Measurements from ENCODE around the gene SSTR4. TPM values are rescaled to one million over a fixed set of nuclear protein-coding genes. Genes with fewer than 3 reads are reported as not detected.

Gene SSTR4
- total and polyA plus RNA-seq, 2 donors (not counting 3 experiments of a cell fraction or from before 2014, with no cell fraction given) = not detected

- no TSS peak for BruUV-seq (replicated peaks)
- DNase-seq (ENCODE audit: low read depth, low spot score) = no peak
- Histone ChIP-seq H3K4me1 (ENCODE audit: control insufficient read depth, extremely low read depth, insufficient read depth, low read length) (no peaks in the 10 kb centered on the region), H2AFZ (ENCODE audit: low read depth, low read length) (no peak overlapping the region), H3K27me3 (ENCODE audit: control insufficient read depth in 2 of 2, insufficient read depth in 2 of 2, low read length in 2 of 2) (peaks cover 16 to 17% of the 10 kb centered on the region in 2 experiments), H4K20me1 (replicated peaks; ENCODE audit: control insufficient read depth, extremely low read depth, insufficient read depth, low read length) (no peaks in the 10 kb centered on the region), H3K9ac (replicated peaks; ENCODE audit: extremely low read depth, insufficient read depth, low read length) (no peak overlapping the region), H3K9me3 (replicated peaks; ENCODE audit: control insufficient read depth, insufficient read depth, low read length) (no peaks in the 10 kb centered on the region), H3K27ac (ENCODE audit: insufficient read depth, low read depth, low read length) (no peak overlapping the region), H3K9me1 (replicated peaks; ENCODE audit: control insufficient read depth, extremely low read depth, insufficient read depth, low read length) (no peaks in the 10 kb centered on the region), H3K4me2 (ENCODE audit: insufficient read depth, low read length) (no peak overlapping the region), H3K36me3 (ENCODE audit: control insufficient read depth in 2 of 2, extremely low read depth in 1 of 2, insufficient read depth in 2 of 2, low read length in 2 of 2) (no peaks in the 10 kb centered on the region), H3K4me3 (replicated peaks in 1 of 3; ENCODE audit: insufficient read depth in 1 of 3, low read depth in 1 of 3, low read length in 3 of 3) (no peak overlapping the region), H3K79me2 (ENCODE audit: control insufficient read depth, insufficient read depth, low read length) (no peaks in the 10 kb centered on the region)
- POLR2A ChIA-PET = interaction anchor here (0.6 kb wide), 1 partner anchor 302 kb away, joined by 3 read pairs; no protein-coding TSS in a partner anchor
- TF ChIP-seq POLR2AphosphoS5 (IDR thresholded peaks at IDR 0.05; ENCODE audit: insufficient read depth, low read depth, low read length) = no peak
- CTCF ChIA-PET = interaction anchor here (1.3 to 2.1 kb wide), 4 partner anchors 191 to 350 kb away, joined by 4 to 6 read pairs (median 5); no protein-coding TSS in a partner anchor
- dilution Hi-C loops (cut with MboI; ENCODE audit: extremely low pct_ligation_motif_present, low sequenced_read_pairs) = loop anchor here (10.0 kb wide), 1 partner anchor 347 kb away; no protein-coding TSS in a partner anchor
- intact Hi-C loops (cut with micrococcal nuclease) = loop anchor here (10.0 kb wide), 1 partner anchor 563 kb away; the partner anchor contains the start of gene CST9
- FAIRE-seq = no peak
Observed at GRCh38 chr20:23042270-23042669, 7.2 kb downstream of the SSTR4 start.

GRCh38 chr20:23043376-23043775, 8.3 kb downstream of the SSTR4 start:
- no peak overlapping the region for H2AFZ ChIP-seq (ENCODE audit: low read depth, low read length)
- H3K4me3 ChIP-seq (replicated peaks in 1 of 3; ENCODE audit: insufficient read depth in 1 of 3, low read depth in 1 of 3, low read length in 3 of 3) = no peak overlapping the region
- FAIRE-seq (no peak), DNase-seq (ENCODE audit: low read depth, low spot score) (no peak)
- H3K9me1 ChIP-seq (replicated peaks; ENCODE audit: control insufficient read depth, extremely low read depth, insufficient read depth, low read length) = no peaks in the 10 kb centered on the region
- POLR2A ChIA-PET = no interaction called here
- H3K79me2 ChIP-seq (ENCODE audit: control insufficient read depth, insufficient read depth, low read length) = no peaks in the 10 kb centered on the region
- H4K20me1 ChIP-seq (replicated peaks; ENCODE audit: control insufficient read depth, extremely low read depth, insufficient read depth, low read length) = no peaks in the 10 kb centered on the region
- H3K9me3 ChIP-seq (replicated peaks; ENCODE audit: control insufficient read depth, insufficient read depth, low read length) = no peaks in the 10 kb centered on the region
- intact Hi-C loops (cut with micrococcal nuclease) (loop anchor here (10.0 kb wide), 1 partner anchor 561 kb away; the partner anchor contains the start of gene CST9), dilution Hi-C loops (cut with MboI; ENCODE audit: extremely low pct_ligation_motif_present, low sequenced_read_pairs) (loop anchor here (10.0 kb wide), 1 partner anchor 349 kb away; no protein-coding TSS in a partner anchor)
- BruUV-seq (replicated peaks) = no TSS peak
- H3K27ac ChIP-seq (ENCODE audit: insufficient read depth, low read depth, low read length) = no peak overlapping the region
- H3K27me3 ChIP-seq (ENCODE audit: control insufficient read depth in 2 of 2, insufficient read depth in 2 of 2, low read length in 2 of 2) = peaks cover 13 to 14% of the 10 kb centered on the region in 2 experiments
- H3K9ac ChIP-seq (replicated peaks; ENCODE audit: extremely low read depth, insufficient read depth, low read length) = no peak overlapping the region
- CTCF ChIA-PET = interaction anchor here (0.8 to 2.1 kb wide), 4 partner anchors 192 to 351 kb away, joined by 3 to 6 read pairs (median 4); no protein-coding TSS in a partner anchor
- no peak for TF ChIP-seq POLR2AphosphoS5 (IDR thresholded peaks at IDR 0.05; ENCODE audit: insufficient read depth, low read depth, low read length)
- TF ChIP-seq MYC (IDR thresholded peaks at IDR 0.05; ENCODE audit: low read depth, low read length) = no peak
- no peak for TF ChIP-seq EZH2 (IDR thresholded peaks at IDR 0.05; ENCODE audit: borderline replicate concordance, low read depth, low read length, severe bottlenecking)
- no peak for TF ChIP-seq FOS (IDR thresholded peaks at IDR 0.05; ENCODE audit: borderline replicate concordance, insufficient read depth, low read length)
- no peak for TF ChIP-seq JUN (IDR thresholded peaks at IDR 0.05; ENCODE audit: borderline replicate concordance, insufficient read depth, insufficient read length, low read depth)
- TF ChIP-seq, protein P1, sequence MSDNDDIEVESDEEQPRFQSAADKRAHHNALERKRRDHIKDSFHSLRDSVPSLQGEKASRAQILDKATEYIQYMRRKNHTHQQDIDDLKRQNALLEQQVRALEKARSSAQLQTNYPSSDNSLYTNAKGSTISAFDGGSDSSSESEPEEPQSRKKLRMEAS (IDR thresholded peaks at IDR 0.05; ENCODE audit: insufficient read depth, insufficient read length) = no peak
- TF ChIP-seq, protein P2, sequence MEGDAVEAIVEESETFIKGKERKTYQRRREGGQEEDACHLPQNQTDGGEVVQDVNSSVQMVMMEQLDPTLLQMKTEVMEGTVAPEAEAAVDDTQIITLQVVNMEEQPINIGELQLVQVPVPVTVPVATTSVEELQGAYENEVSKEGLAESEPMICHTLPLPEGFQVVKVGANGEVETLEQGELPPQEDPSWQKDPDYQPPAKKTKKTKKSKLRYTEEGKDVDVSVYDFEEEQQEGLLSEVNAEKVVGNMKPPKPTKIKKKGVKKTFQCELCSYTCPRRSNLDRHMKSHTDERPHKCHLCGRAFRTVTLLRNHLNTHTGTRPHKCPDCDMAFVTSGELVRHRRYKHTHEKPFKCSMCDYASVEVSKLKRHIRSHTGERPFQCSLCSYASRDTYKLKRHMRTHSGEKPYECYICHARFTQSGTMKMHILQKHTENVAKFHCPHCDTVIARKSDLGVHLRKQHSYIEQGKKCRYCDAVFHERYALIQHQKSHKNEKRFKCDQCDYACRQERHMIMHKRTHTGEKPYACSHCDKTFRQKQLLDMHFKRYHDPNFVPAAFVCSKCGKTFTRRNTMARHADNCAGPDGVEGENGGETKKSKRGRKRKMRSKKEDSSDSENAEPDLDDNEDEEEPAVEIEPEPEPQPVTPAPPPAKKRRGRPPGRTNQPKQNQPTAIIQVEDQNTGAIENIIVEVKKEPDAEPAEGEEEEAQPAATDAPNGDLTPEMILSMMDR (IDR thresholded peaks at IDR 0.05; ENCODE audit: extremely low read depth in 1 of 2, insufficient read depth in 1 of 2, low read depth in 1 of 2, low read length in 2 of 2) = no peak
- TF ChIP-seq POLR2A (IDR thresholded peaks at IDR 0.05; ENCODE audit: low read depth, low read length) = no peak
- TF ChIP-seq GATA2 (IDR thresholded peaks at IDR 0.05; ENCODE audit: insufficient read depth, insufficient read length, low read depth, low read length) = no peak
- peaks cover 8% of the 10 kb centered on the region for H3K4me1 ChIP-seq (ENCODE audit: control insufficient read depth, extremely low read depth, insufficient read depth, low read length)
- H3K4me2 ChIP-seq (ENCODE audit: insufficient read depth, low read length) = no peak overlapping the region
- no peaks in the 10 kb centered on the region for H3K36me3 ChIP-seq (ENCODE audit: control insufficient read depth in 2 of 2, extremely low read depth in 1 of 2, insufficient read depth in 2 of 2, low read length in 2 of 2)
